ENCODE data around the gene ERVK3-1. TPM values are rescaled to one million over a fixed set of nuclear protein-coding genes. Genes with fewer than 3 reads are reported as not detected.
"Not testable (repeated sequence)": the region's sequence is repeated elsewhere in the genome, so short reads cannot be mapped to it uniquely, and the experiment has no call there.

The ERVK3-1 gene, protein sequence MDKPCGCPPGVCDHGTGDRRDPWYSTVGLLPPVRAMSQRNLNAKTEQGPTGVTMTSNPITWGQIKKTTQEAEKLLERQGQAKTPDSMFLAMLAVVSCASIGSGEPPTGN
- total RNA-seq (10 to 100 TPM; 12.8 to 39.2 (median 20.3) TPM), polyA plus RNA-seq (10 to 100 TPM; 24.6 to 61.1 TPM)
- long read RNA-seq, donor 1, transcript ERVK3-1-201 (4 exons, 1,469 nt) = major isoform, 7 of 11 reads
- long read RNA-seq, donor 1, partial matches to known transcripts = 0 of 11 reads
- long read RNA-seq, donor 1, other reads (novel, unspliced or antisense) = 1 of 11 reads
- long read RNA-seq, donor 2, transcript ERVK3-1-202 (4 exons, 922 nt) = minor isoform, 6 of 47 reads
- long read RNA-seq, donor 2, transcript ERVK3-1-201 (4 exons, 1,469 nt) = major isoform, 28 of 47 reads
- long read RNA-seq, donor 2, partial matches to known transcripts = 2 of 47 reads
- long read RNA-seq, donor 2, other reads (novel, unspliced or antisense) = 5 of 47 reads
- long read RNA-seq, donor 3, transcript ERVK3-1-201 (4 exons, 1,469 nt) = major isoform, 15 of 17 reads
- long read RNA-seq, donor 3, partial matches to known transcripts = 0 of 17 reads
- long read RNA-seq, donor 3, other reads (novel, unspliced or antisense) = 0 of 17 reads

DNA sequence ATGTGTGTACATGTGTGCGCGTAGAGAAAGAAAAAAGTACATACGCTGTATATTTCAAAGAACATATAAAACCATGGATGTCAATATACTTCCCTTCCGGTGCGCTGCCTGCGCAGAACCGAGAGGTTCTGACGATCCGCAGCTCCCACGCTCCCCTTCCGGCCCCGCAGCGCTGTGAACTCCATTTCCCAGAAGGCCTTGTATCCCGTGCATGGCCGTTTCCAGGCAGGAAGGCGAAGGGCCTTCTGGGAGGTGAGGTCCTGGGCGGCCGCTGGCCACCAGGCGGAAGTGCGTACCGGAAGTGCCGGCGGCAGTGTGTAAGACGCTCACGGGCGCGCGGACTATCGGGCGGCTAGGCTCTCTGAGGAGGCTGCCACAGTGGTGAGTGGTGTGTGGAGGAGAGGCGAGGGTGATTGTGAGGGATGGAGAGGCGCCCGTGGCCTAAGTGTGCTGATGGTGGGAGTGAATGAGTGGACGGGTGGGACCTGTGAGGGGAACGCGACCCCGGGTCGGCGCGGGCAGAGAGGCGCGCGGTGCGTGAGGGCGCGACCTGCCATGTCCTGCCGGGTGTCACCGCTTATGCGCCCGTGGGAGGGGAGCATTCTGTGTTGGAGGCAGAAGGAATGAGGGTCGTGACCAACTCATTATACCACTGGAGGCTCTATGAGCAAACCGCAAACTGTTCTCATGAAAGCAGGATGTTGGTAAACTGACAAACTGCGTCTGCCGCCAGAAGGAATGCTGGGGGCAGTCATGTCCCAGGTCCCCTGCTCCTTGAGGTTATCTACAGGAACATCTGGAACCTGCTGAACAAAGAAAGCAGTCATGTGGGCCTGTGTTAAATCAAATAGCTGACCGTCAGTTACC lies at the start of gene ERVK3-1:
ERVK3-1 (plus strand) TSS at position 313 of the 867 bp plus-strand sequence. CDS start 6,792 bp downstream, outside the sequence.
- Histone ChIP-seq H3K36me3 (peaks cover 0 to 57% (median 44%) of the 10 kb centered on the region in 9 donors), H3K27me3 (no peaks in the 10 kb centered on the region), H3K27ac (peak within 1 kb of the TSS; percentile 76 to 94 (median 88)), H3K4me1 (peaks cover 0 to 23% (median 13%) of the 10 kb centered on the region in 12 donors), H3K4me3 (peak within 1 kb of the TSS; percentile 50 to 94 (median 82)), H3K9me3 (no peaks in the 10 kb centered on the region)
- intact Hi-C loops (cut with DNase I) = loop anchor here in 7 of 10 donors (2.0 to 5.0 kb wide), 4 partner anchors 26 to 123 kb away; partner anchors contain the start of genes ZNF274 (in 4 of the 7), ZNF544 (in 4 of the 7) and ZNF8 (in 2 of the 7)
- TF ChIP-seq, protein P1, sequence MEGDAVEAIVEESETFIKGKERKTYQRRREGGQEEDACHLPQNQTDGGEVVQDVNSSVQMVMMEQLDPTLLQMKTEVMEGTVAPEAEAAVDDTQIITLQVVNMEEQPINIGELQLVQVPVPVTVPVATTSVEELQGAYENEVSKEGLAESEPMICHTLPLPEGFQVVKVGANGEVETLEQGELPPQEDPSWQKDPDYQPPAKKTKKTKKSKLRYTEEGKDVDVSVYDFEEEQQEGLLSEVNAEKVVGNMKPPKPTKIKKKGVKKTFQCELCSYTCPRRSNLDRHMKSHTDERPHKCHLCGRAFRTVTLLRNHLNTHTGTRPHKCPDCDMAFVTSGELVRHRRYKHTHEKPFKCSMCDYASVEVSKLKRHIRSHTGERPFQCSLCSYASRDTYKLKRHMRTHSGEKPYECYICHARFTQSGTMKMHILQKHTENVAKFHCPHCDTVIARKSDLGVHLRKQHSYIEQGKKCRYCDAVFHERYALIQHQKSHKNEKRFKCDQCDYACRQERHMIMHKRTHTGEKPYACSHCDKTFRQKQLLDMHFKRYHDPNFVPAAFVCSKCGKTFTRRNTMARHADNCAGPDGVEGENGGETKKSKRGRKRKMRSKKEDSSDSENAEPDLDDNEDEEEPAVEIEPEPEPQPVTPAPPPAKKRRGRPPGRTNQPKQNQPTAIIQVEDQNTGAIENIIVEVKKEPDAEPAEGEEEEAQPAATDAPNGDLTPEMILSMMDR (IDR thresholded peaks at IDR 0.05) = peak in 6 of 12 donors; percentile 10 to 38 (median 16)
- peak; percentile 7 to 87 for TF ChIP-seq POLR2A (IDR thresholded peaks at IDR 0.05)
- 1% methylated on average over 55 of the region's 55 CpGs for WGBS, 4 donors
- peak; percentile 99 to 100 (median 100) for ATAC-seq
- peak; percentile 96 to 98 (median 98) for DNase-seq

DNA sequence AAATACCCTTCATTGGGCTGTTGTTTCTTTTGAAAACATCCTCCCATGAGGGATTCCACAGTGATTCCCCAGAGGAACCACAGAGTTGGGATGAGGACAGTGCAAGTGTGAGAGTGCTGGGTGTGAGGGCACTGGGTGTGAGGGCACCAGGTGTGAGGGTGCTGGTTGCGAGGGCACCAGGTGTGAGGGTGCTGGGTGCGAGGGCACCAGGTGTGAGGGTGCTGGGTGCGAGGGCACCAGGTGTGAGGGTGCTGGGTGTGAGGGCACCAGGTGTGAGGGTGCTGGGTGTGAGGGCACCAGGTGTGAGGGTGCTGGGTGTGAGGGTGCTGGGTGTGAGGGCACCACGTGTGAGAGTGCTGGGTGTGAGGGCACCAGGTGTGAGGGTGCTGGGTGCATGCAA lies 46.9 kb upstream of the ERVK3-1 start:
- not testable (repeated sequence) for H3K27ac ChIP-seq, DNase-seq, ATAC-seq, H3K4me1 ChIP-seq, H3K27me3 ChIP-seq, H3K4me3 ChIP-seq
- WGBS, 4 donors = 33 to 98% (median 84%) methylated on average over 3 to 4 of the region's 4 CpGs
- intact Hi-C loops (cut with DNase I) = loop anchor here in 4 of 10 donors (5.0 to 10.0 kb wide), 3 partner anchors 61 to 276 kb away; no protein-coding TSS in a partner anchor
- peaks cover 40 to 99% (median 84%) of the 10 kb centered on the region in 9 donors for H3K36me3 ChIP-seq
- peaks cover 21 to 100% (median 99%) of the 10 kb centered on the region in 12 donors for H3K9me3 ChIP-seq

DNA sequence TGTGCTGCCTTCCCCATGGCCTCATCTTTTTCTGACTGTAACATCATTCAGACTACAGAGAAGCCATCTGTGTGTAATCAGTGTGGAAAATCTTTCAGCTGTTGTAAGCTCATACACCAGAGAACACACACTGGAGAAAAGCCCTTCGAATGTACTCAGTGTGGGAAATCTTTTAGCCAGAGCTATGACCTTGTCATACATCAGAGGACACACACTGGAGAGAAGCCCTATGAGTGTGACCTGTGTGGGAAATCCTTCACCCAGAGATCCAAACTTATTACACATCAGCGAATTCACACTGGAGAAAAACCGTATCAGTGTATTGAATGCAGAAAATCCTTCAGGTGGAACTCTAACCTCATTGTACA lies 43.6 kb upstream of the ERVK3-1 start:
- intact Hi-C loops (cut with DNase I) = loop anchor here in 3 of 10 donors (5.0 to 10.0 kb wide), 3 partner anchors 57 to 134 kb away; no protein-coding TSS in a partner anchor

More for the DNA sequence above, 43.6 kb upstream of the ERVK3-1 start:
- TF ChIP-seq, protein P1 (IDR thresholded peaks at IDR 0.05) = no peak
- no peak for TF ChIP-seq POLR2A (IDR thresholded peaks at IDR 0.05)
- Histone ChIP-seq H3K4me3 (no peak overlapping the region), H3K27me3 (no peaks in the 10 kb centered on the region), H3K36me3 (peaks cover 30 to 98% (median 67%) of the 10 kb centered on the region in 9 donors), H3K27ac (no peak overlapping the region), H3K4me1 (no peaks in the 10 kb centered on the region), H3K9me3 (peaks cover 21 to 100% (median 99%) of the 10 kb centered on the region in 12 donors)
- ATAC-seq (no peak), DNase-seq (no peak)
- WGBS, 4 donors = 94 to 99% (median 96%) methylated on average over 3 of the region's 3 CpGs
